Esophagus squamous epithelium (tissue), 4 donors: ENCODE data around the gene WDR75.

Source experiments
- CTCF ChIP-seq, 6 experiments: fragments of 450-650 bp in 4 of 6; fragments of 200-600 bp in 2 of 6; sonication (generic) in 2 of 6; IDR thresholded peaks; one replicate each; pipeline ENCODE4 v1.5.1; 2016 to 2019; ENCODE audit warnings: antibody characterized with exemption in 6 of 6, mild to moderate bottlenecking in 4 of 6, moderate library complexity in 4 of 6
- POLR2A ChIP-seq, 4 donors: fragments of 450-650 bp; IDR thresholded peaks; one replicate each; pipeline ENCODE4 v1.6.1; 2017; ENCODE audit warnings: antibody characterized with exemption in 4 of 4, mild to moderate bottlenecking in 4 of 4, moderate library complexity in 3 of 4

GRCh38 chr2:189465076-189465475 is 23.8 kb downstream of the WDR75 start:
- no peak for TF ChIP-seq CTCF (IDR thresholded peaks at IDR 0.05)
- TF ChIP-seq POLR2A (IDR thresholded peaks at IDR 0.05) = no peak
